HG02943 (cell line): ENCODE results near the gene STARD13.
"Not testable (repeated sequence)": the region's sequence is repeated elsewhere in the genome, so short reads cannot be mapped to it uniquely, and the experiment has no call there.

Experiments
- ATAC-seq: cut with Tn5 transposase; IDR thresholded peaks from one replicate; pipeline ENCODE4 v1.9.1; 2021; ENCODE audit warnings: mild to moderate bottlenecking, low read depth, moderate library complexity; ENCODE audit not compliant: unreplicated experiment

The STARD13 gene

GRCh38 chr13:33260168-33261098 is 25.1 kb downstream of the STARD13 start:
- ATAC-seq: no peak

- ATAC-seq: no peak
These were observed 26.3 kb downstream of the STARD13 start for GRCh38 chr13:33259296-33259695.

DNA sequence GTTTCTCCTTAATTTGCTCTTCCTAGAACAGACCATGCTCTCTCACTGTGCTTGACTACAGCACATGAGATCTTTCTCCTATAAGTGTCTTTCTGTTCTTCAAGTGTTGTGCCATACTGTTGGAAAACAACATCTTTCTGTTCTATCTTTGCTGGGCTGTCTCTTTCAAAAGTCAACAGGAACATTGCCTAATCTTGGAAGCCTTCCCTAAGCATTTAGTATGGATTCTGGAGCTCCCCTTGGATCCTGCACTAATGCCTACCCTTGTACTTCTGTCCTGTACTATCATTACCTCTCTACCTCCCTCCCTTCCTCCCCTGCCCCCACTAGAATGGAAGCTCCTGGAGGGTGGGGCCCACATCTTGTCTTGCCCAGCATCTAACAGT is 26.8 kb downstream of the STARD13 start:
- no peak for ATAC-seq

DNA sequence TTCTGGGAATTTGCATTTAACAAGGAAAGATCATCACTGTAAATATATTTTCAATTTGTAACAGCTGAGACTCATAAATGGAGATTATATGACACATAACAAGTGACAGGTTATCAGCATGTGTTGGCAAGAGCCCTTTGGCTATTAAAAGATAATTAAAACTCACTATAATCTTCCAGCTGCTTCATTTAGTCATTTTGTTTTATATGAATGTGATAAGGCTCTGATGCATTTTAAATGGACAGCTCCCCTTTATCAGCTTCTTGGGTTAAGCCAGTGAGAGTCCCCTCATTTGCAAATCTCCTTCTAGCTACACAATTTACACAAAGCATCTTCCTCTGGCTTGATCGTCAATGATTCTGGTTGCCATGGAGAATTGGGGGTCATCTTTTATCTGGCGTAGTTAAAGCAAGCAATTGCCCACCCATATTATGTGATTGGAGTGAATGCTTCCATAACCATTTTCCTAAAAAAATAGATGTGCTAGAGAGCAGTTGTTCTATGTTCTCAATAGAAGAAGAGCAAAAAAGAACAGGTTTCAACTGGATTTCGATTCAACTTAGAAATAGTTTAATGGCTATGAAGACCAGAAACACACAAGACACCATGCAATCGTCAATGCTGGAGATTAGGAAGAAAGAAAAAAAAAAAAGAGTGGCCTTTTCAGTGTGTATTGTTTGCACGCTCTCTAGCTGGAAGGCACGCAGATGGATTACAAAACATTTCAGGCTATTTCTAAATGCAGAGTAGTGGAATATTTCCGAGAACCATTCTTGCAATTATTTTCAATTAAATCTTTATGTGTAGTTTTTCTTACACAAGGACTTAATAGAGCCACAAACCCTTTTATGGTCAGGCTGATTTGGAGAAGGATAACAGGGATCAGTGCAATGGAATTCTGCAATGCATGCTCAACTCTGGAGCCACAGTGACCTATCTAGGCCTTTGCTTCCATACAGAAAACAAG is 27.4 kb downstream of the STARD13 start:
- no peak for ATAC-seq

DNA sequence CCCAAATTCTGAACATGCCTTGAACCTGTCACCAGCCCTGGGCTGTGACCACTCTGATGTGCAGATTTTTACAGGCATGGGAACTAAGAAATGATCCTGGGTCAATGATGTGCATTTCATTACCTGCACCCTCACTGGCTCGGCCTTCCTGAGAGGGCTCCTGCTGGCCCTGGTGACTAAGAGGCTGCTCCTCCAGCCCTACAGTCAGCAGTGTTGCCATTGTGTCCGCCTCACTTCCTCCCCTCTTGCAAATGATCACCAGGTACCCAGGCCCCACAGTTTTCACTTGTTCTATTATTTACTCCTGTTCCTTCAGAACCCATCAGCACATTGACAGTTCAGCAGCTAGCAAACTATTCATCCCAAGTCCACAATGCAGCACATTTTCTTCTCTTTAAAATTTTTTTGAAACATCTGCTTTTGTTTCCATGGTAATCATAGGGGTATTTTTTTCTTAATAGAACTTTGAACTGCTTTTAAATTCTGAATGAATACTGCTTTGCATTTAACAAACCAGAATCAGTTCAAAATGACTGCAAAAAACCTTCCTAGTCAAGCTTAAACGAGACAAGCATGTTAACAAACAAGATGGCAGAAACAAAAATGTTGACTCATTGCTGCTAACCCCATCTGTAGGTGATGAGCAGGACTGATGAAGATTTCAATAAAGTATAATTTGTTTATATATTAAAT is 29.3 kb downstream of the STARD13 start:
- no peak for ATAC-seq

DNA sequence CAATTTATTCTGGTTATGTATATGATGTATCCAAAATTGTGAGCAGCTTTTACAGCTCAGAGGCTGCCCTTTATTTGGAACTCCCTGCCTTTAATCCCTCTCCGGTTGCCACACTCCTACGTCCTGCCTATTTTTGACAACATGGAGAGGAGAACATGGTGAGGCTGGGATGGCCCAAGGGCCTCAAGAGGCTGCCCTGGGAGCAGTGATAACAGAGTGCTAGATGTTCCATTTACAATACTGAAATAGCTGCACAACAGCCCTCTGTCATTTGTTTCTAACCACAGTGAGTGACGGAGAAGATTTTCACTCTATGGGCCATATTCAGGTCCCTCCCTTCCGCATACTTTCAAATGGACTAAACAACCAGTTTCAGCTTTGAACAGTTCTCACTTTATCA is 33.4 kb downstream of the STARD13 start:
- no peak for ATAC-seq

DNA sequence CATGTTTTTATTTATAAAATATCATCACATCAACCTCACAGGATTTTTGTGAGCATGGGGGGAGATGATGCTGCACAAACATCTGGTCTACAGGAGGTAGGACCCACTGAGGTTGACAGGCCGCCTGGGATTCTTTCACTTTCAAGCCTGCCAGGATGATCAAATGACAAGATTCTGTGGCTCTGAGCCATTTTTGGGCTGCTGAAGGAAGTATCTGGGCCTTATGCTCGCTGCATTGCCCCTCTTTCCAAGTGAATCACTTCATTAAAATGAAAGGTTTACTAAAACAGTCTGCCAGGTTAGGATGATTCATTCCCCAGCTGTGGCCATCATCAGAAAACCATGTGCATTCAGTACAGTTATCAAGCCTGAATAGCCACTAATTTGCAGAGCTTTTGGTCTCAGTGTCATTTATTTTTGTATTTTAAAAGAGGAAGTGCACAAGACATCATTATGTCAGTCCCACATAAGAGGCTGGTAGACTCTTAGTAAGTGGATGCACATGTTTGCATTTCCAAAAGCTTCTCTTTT is 34.4 kb downstream of the STARD13 start:
- no peak for ATAC-seq

GRCh38 chr13:33250609-33251008 is 34.9 kb downstream of the STARD13 start:
- ATAC-seq: no peak

GRCh38 chr13:33249894-33250293 is 35.7 kb downstream of the STARD13 start:
- ATAC-seq: no peak

GRCh38 chr13:33249066-33249465 is 36.5 kb downstream of the STARD13 start:
- no peak for ATAC-seq

DNA sequence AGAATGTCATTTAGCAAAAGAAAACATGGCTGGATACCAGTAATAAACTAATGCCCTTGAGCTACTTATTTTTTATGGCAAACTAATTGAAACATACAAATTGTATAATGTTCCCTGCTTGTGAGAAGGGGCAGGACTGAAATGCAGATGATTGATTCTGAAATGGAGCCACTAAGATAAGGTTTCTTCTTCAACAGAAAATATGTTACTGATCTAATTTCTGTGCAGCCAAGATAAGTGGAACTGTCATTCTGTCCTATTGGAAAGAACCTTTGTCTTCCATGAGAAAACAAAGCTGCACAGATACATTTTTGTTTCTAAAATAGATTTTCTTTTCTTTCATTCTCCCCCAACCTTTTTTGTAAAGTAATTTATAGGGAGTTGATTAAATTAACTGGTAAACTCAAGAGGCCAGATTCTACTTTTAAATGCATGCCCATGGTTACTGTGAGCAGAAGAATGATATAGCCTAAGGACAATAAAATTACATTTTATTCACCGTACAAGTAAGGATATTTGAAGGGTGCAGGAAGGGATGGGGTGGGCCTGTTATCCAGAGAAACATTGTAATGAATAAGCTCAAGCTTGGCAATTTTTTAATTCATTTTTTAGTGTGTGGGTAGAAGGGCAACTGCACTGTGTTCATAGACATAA is 39.9 kb downstream of the STARD13 start:
- ATAC-seq: no peak

GRCh38 chr13:33244907-33245287 is 40.7 kb downstream of the STARD13 start:
- no peak for ATAC-seq

GRCh38 chr13:33244210-33244906 is 41.2 kb downstream of the STARD13 start:
- no peak for ATAC-seq

GRCh38 chr13:33242984-33243617 is 42.5 kb downstream of the STARD13 start:
- no peak for ATAC-seq

- not testable (repeated sequence) for ATAC-seq
These were observed 43.2 kb downstream of the STARD13 start for GRCh38 chr13:33242372-33242771.

DNA sequence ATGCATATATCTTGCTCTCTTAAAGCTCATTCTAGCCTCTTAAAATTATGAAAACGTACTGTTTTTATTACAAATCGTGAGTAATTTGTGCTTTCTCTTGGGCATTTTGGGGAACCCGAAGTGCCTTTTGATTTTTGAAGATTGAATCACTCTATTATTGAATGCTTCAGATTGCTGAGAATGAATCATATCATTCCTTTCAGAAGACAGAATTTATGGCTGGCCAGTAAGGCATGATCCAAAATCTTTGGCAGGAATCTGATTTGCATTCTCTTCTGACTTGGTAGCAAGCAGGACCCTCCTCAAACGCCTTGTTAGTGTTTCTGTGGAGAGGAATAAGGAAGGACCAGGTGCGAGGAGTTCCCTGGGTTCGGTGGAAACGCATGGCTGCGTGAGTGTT is 49.5 kb downstream of the STARD13 start:
- ATAC-seq: no peak

GRCh38 chr13:33235564-33235963 is 50.0 kb downstream of the STARD13 start:
- ATAC-seq: no peak

DNA sequence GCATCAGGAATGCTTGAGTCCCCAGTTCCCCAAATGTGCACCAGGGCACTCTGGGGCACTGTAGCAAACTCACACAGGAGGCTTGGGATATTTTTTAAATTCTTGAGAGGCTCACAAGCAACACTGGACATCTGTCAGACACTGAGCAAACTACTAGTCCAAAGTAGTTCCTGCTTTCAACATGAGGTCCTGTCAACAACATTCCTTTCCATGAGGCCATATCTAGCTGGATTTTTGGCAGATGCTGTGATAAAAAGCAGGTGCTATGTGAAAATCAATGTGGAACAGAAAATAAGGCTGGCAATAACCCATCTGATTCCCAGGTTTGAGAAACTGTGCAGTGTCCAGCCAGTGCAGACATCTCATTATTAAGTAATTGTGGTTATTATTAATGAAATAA is 50.5 kb downstream of the STARD13 start:
- no peak for ATAC-seq

GRCh38 chr13:33233547-33233946 is 52.0 kb downstream of the STARD13 start:
- ATAC-seq: no peak
